Activated naive CD4-positive, alpha-beta T cell treated with anti-CD3 and anti-CD28 coated beads, Interleukin-2, amount 50 U/mL, for 72 hours (primary cell): ENCODE results near the gene KICS2. TPM values are rescaled to one million over a fixed set of nuclear protein-coding genes. Genes with fewer than 3 reads are reported as not detected.

Source experiments
- ATAC-seq, 2 donors: fragments of 150-1000 bp; cut with Tn5 transposase; 2 replicates each; pipeline ENCODE4 v1.10.0; 2021; ENCODE audit warnings: mild to moderate bottlenecking in 2 of 2, moderate library complexity in 2 of 2
- DNase-seq, 2 donors: peaks; one replicate each; pipeline ENCODE4 v3.0.0; 2021 to 2022; ENCODE audit warnings: low spot score in 2 of 2
- H3K27ac Mint-ChIP-seq, 2 donors: one replicate each; pipeline ENCODE4 v1.8.0; 2022; ENCODE audit warnings: mild to moderate bottlenecking in 2 of 2, mixed read lengths in 2 of 2
- H3K36me3 Mint-ChIP-seq, 2 donors: one replicate each; pipeline ENCODE4 v1.8.0; 2022; ENCODE audit warnings: mixed read lengths in 2 of 2
- H3K9me3 Mint-ChIP-seq, 2 donors: one replicate each; pipeline ENCODE4 v1.8.0; 2022; ENCODE audit warnings: mixed read lengths in 2 of 2
- total RNA-seq, 2 donors: library from RNA; stranded (reverse); gene quantifications; one replicate each; pipeline ENCODE4 v1.2.3, GENCODE V29; 2022

The KICS2 gene
- total RNA-seq, 2 donors from 2014 or later, result 12.9 to 13.5 TPM

GRCh38 chr12:64189530-64189929, 32.6 kb downstream of the KICS2 start:
- H3K36me3 Mint-ChIP-seq, result peaks cover 6 to 16% of the 10 kb centered on the region in 2 donors
- H3K27ac Mint-ChIP-seq, result no peak overlapping the region
- no peaks in the 10 kb centered on the region for H3K9me3 Mint-ChIP-seq
- DNase-seq (no peak), ATAC-seq (no peak)

DNA sequence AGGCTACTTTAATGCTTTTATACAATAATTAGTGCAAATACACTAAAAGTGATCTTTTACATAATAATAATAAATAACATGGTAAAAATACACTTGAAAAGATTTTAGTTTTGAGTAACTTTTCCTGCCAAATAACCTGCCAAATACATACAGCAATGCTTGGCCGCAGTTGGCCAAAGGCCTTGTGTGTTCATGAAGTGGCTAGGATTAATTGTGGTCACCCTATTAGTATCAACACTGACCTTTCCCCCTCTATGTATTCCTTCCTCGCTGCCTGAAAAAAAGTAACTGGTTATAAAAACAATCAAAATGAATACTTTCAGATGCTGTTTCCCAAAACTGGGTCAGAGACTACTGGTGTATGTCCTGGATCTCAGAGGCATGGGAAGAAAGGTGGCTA, 34.3 kb downstream of the KICS2 start:
- DNase-seq, result no peak
- no peak for ATAC-seq

GRCh38 chr12:64187370-64187769, 34.7 kb downstream of the KICS2 start:
- ATAC-seq (no peak), DNase-seq (no peak)
- H3K9me3 Mint-ChIP-seq, result no peaks in the 10 kb centered on the region
- H3K36me3 Mint-ChIP-seq, result peaks cover 2 to 11% of the 10 kb centered on the region in 2 donors
- H3K27ac Mint-ChIP-seq, result no peak overlapping the region

More for the DNA sequence above, 34.3 kb downstream of the KICS2 start:
- Mint-ChIP-seq H3K27ac (no peak overlapping the region), H3K36me3 (peaks cover 6 to 13% of the 10 kb centered on the region in 2 donors), H3K9me3 (no peaks in the 10 kb centered on the region)

GRCh38 chr12:64186789-64187188, 35.3 kb downstream of the KICS2 start:
- ATAC-seq, result peak; percentile 78 to 98
- DNase-seq, result peak in 1 of 2 donors; percentile 21

GRCh38 chr12:64184216-64184615, 37.9 kb downstream of the KICS2 start:
- DNase-seq (no peak), ATAC-seq (no peak)
- Mint-ChIP-seq H3K9me3 (no peaks in the 10 kb centered on the region), H3K36me3 (peaks cover 0 to 9% of the 10 kb centered on the region in 2 donors), H3K27ac (no peak overlapping the region)

More at GRCh38 chr12:64186789-64187188, 35.3 kb downstream of the KICS2 start:
- peaks cover 0 to 9% of the 10 kb centered on the region in 2 donors for H3K36me3 Mint-ChIP-seq
- H3K27ac Mint-ChIP-seq, result no peak overlapping the region
- no peaks in the 10 kb centered on the region for H3K9me3 Mint-ChIP-seq

DNA sequence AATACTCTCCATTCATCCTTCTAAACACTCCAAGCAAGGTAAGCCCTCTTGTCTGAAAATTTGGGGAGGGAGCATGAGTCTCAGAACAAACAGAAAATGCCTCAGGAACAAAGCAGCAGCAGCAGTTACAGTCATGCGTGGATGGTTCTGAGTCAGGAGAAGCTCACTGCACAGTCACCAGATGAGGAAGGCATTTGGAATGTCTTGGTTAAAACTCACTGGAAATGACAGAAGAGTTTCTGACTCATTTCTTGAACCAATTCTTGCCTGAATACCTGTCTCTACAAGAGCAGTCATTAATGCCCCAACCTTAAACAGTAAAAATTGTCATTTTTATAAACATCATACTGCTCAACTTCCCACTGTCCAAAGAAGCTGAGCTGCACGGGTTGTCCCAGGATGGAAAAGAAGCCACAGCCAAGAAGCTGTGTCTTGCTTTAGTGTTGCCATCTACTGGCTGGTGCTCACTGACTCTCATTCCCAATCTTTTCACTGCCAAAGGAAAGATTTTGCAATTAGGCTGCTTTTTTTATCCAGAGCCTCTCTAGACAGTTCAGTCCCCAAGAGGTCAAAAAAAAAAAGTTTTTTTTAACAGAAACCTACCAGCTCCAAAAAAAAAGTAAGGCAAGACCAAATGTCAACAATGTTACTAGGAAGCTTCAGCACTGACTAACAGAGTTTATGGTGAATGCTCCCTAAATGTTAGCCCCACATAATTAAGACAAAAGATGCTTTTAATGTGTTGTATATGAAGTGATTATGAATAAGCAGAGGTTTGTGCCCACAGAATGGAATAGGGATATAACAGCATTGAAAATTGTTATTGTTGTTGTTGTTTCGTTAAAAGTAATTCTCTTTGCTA, 40.4 kb downstream of the KICS2 start:
- DNase-seq (no peak), ATAC-seq (peak; percentile 64 to 81)
- no peaks in the 10 kb centered on the region for H3K9me3 Mint-ChIP-seq
- no peak overlapping the region for H3K27ac Mint-ChIP-seq
- H3K36me3 Mint-ChIP-seq, result peaks cover 0 to 9% of the 10 kb centered on the region in 2 donors

GRCh38 chr12:64180951-64181350, 41.1 kb downstream of the KICS2 start:
- no peaks in the 10 kb centered on the region for H3K9me3 Mint-ChIP-seq
- H3K36me3 Mint-ChIP-seq, result peaks cover 0 to 9% of the 10 kb centered on the region in 2 donors
- ATAC-seq (no peak), DNase-seq (no peak)
- no peak overlapping the region for H3K27ac Mint-ChIP-seq

DNA sequence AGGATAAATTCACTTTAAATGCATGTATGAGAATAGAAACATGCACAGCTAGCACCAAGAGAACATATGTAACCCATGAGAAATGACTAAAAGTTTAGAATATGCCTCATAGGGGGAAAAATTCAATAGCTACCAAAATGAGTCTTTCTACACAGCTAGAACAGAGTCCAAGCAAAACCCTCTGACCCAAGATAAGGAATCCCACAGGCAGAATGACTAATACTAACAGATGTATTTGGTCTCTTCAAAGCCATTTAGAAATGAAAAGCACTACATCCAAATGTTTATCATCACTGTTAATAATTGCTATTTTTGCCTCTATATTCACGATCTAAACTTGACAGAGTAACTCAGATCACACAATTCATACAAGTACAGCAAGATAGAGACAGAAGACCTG, 44.0 kb downstream of the KICS2 start:
- H3K9me3 Mint-ChIP-seq, result no peaks in the 10 kb centered on the region
- peaks cover 0 to 5% of the 10 kb centered on the region in 2 donors for H3K36me3 Mint-ChIP-seq
- ATAC-seq (no peak), DNase-seq (no peak)
- no peak overlapping the region for H3K27ac Mint-ChIP-seq

DNA sequence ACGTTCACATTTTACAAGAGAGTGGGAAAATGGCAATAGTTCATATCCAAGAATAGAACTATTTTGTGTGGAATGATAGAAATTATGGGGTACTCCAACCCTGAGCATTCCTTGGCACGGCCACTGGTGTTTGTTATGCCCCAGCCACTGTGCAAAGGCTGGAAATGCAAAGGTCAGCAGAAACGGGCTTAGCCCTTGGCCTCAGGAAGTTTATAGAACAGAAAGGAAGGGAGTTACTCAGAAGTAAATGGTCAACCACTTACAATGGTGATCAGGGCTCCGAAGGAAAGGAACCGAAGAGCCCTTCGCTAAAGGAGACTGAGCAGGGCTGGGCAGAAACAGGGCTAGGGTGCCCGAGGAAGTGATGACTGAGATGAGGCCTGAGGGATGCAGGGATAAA, 45.1 kb downstream of the KICS2 start:
- H3K27ac Mint-ChIP-seq, result no peak overlapping the region
- ATAC-seq (no peak), DNase-seq (no peak)
- no peaks in the 10 kb centered on the region for H3K9me3 Mint-ChIP-seq
- H3K36me3 Mint-ChIP-seq, result no peaks in the 10 kb centered on the region

DNA sequence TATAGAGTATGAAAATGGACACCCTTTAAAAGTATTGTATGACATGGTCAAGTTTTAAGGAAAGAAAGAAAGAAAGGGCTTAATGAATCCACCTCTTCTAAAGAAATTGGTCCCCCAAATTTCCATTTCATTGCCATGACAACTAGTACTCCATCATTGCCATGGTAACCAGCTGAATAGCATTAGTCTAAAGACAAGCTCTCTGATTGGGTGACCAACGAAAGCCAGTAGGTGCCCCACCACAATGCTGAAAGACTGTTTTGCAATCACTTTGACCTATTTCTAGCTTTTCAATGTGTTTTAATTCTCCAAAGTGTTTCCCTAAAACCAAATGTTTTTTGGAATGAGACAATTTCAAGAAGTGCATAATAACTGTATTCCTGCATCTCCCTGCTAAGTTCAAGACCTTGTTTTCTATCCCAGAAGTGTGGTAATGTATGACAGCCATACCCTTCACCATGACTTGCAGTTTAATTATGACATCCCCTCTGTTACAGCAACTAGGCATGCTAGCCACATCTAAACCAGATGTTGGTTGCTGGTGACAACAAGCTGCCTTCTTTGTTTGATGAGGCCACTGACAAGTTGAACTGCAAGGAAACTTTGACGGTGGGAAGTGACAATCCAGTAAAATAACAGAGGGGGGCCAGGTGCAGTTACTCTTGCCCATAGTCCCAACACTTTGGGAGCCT, 46.7 kb downstream of the KICS2 start:
- ATAC-seq (no peak), DNase-seq (no peak)
- Mint-ChIP-seq H3K27ac (no peak overlapping the region), H3K9me3 (no peaks in the 10 kb centered on the region), H3K36me3 (no peaks in the 10 kb centered on the region)

- no peaks in the 10 kb centered on the region for H3K36me3 Mint-ChIP-seq
- no peaks in the 10 kb centered on the region for H3K9me3 Mint-ChIP-seq
- ATAC-seq, result no peak
- DNase-seq, result no peak
- peak overlapping the region; percentile 31 to 44 for H3K27ac Mint-ChIP-seq
Measured at GRCh38 chr12:64173456-64173855, 48.6 kb downstream of the KICS2 start.

Other genes starting within 250 kb of the KICS2 start
- not detected for gene C12orf56, start 168.5 kb upstream of the KICS2 start, total RNA-seq
- gene XPOT, start 182.1 kb upstream of the KICS2 start, total RNA-seq, result 100 to 1,000 TPM; 124 to 138 TPM
- 10 to 100 TPM; 21.1 to 47.6 TPM for gene TBK1, start 229.8 kb upstream of the KICS2 start, total RNA-seq